Measurements from ENCODE around the gene OR52A1. TPM values are rescaled to one million over a fixed set of nuclear protein-coding genes. Genes with fewer than 3 reads are reported as not detected.

OR52A1 gene
- total and polyA plus RNA-seq, 2 donors from 2014 or later = not detected

- peak in 4 of 5 donors; percentile 57 to 80 (median 64) for DNase-seq
- intact Hi-C loops (cut with DNase I) = no loop called here
- peak; percentile 37 for FAIRE-seq
- Histone ChIP-seq H3K9me3 (ENCODE audit: control insufficient read depth in 2 of 3, insufficient read depth in 1 of 3, low read length in 3 of 3) (no peaks in the 10 kb centered on the region), H3K4me1 (ENCODE audit: control insufficient read depth in 2 of 3, insufficient read depth in 2 of 3, low read depth in 1 of 3, low read length in 3 of 3) (no peaks in the 10 kb centered on the region), H3K27ac (ENCODE audit: low read depth in 2 of 2, low read length in 2 of 2) (no peak overlapping the region), H3K4me3 (ENCODE audit: low read length in 3 of 3) (no peak overlapping the region), H3K27me3 (ENCODE audit: control insufficient read depth, insufficient read depth, low read length) (no peaks in the 10 kb centered on the region), H3K36me3 (ENCODE audit: control insufficient read depth in 2 of 3, insufficient read depth in 3 of 3, low read length in 3 of 3) (no peaks in the 10 kb centered on the region), H3K9ac (ENCODE audit: low read length in 3 of 3) (no peak overlapping the region)
- peak; percentile 66 for TF ChIP-seq CTCF (IDR thresholded peaks at IDR 0.05; ENCODE audit: borderline replicate concordance, extremely low read depth, insufficient read depth)
Measured at GRCh38 chr11:5123802-5124521, 30.6 kb downstream of the OR52A1 start.

GRCh38 chr11:5118893-5119292, 35.7 kb downstream of the OR52A1 start:
- no peak for FAIRE-seq
- intact Hi-C loops (cut with DNase I) = no loop called here

DNA sequence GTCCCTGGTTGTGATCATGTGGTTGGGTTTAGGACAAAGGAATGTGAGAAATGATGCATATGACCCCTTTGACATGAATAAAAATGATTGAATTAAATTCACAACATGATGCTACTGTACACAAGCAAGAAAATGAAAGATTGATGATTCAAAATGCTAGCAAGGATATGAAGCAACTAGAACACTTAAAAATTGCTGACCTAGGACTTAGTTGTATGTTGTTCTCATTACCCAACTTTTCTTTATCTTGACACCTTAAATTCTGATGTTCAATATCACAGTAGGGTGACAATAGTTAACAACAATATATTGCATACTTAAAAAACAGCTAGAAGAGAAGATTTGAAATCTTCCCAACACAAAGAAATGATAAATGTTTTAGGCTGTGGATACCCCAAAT, 37.0 kb downstream of the OR52A1 start:
- no peaks in the 10 kb centered on the region for H3K9me3 ChIP-seq (ENCODE audit: control insufficient read depth in 2 of 3, insufficient read depth in 1 of 3, low read length in 3 of 3)
- H3K36me3 ChIP-seq (ENCODE audit: control insufficient read depth in 2 of 3, insufficient read depth in 3 of 3, low read length in 3 of 3) = no peaks in the 10 kb centered on the region
- H3K4me1 ChIP-seq (ENCODE audit: control insufficient read depth in 2 of 3, insufficient read depth in 2 of 3, low read depth in 1 of 3, low read length in 3 of 3) = no peaks in the 10 kb centered on the region
- no peak for TF ChIP-seq CTCF (IDR thresholded peaks at IDR 0.05; ENCODE audit: borderline replicate concordance, extremely low read depth, insufficient read depth)
- H3K9ac ChIP-seq (ENCODE audit: low read length in 3 of 3) = no peak overlapping the region
- intact Hi-C loops (cut with DNase I) = no loop called here
- no peaks in the 10 kb centered on the region for H3K27me3 ChIP-seq (ENCODE audit: control insufficient read depth, insufficient read depth, low read length)
- DNase-seq (no peak), FAIRE-seq (no peak)
- no peak overlapping the region for H3K27ac ChIP-seq (ENCODE audit: low read depth in 2 of 2, low read length in 2 of 2)
- H3K4me3 ChIP-seq (ENCODE audit: low read length in 3 of 3) = no peak overlapping the region

More at GRCh38 chr11:5118893-5119292, 35.7 kb downstream of the OR52A1 start:
- no peak for TF ChIP-seq CTCF (IDR thresholded peaks at IDR 0.05; ENCODE audit: borderline replicate concordance, extremely low read depth, insufficient read depth)
- H3K9ac ChIP-seq (ENCODE audit: low read length in 3 of 3) = no peak overlapping the region
- no peak overlapping the region for H3K27ac ChIP-seq (ENCODE audit: low read depth in 2 of 2, low read length in 2 of 2)
- H3K36me3 ChIP-seq (ENCODE audit: control insufficient read depth in 2 of 3, insufficient read depth in 3 of 3, low read length in 3 of 3) = no peaks in the 10 kb centered on the region
- H3K4me3 ChIP-seq (ENCODE audit: low read length in 3 of 3) = no peak overlapping the region
- no peaks in the 10 kb centered on the region for H3K9me3 ChIP-seq (ENCODE audit: control insufficient read depth in 2 of 3, insufficient read depth in 1 of 3, low read length in 3 of 3)
- H3K4me1 ChIP-seq (ENCODE audit: control insufficient read depth in 2 of 3, insufficient read depth in 2 of 3, low read depth in 1 of 3, low read length in 3 of 3) = no peaks in the 10 kb centered on the region
- H3K27me3 ChIP-seq (ENCODE audit: control insufficient read depth, insufficient read depth, low read length) = no peaks in the 10 kb centered on the region
- no peak for DNase-seq
